K562 (cell line): ENCODE results near the gene GAL3ST3.

ENCODE experiments used
- EGR1 ChIP-seq: fragments of 450-650 bp; conservative IDR thresholded peaks from 2 replicates; pipeline ENCODE4 v1.6.1; 2017; ENCODE audit warnings: mild to moderate bottlenecking
- FOXA3 ChIP-seq, 2 experiments: fragments of 450-650 bp in 1 of 2; sonication (generic) in 1 of 2; formaldehyde crosslinking; IDR thresholded peaks in 1 of 2; conservative IDR thresholded peaks in 1 of 2; 2 replicates each; pipeline versions ENCODE4 v1.4.0 to v1.8.0; 2020 to 2022; ENCODE audit warnings: mild to moderate bottlenecking in 2 of 2, missing genetic modification reagents in 1 of 2
- MTF1 ChIP-seq: fragments of 250-450 bp; sonication (Bioruptor Pico); IDR thresholded peaks from 2 replicates; pipeline ENCODE4 v1.9.0; 2021; ENCODE audit warnings: moderate library complexity, mild to moderate bottlenecking, inconsistent platforms, borderline replicate concordance
- RAD21 ChIP-seq, 2 experiments: fragments of 250-450 bp in 1 of 2; fragments of 450-650 bp in 1 of 2; sonication (Bioruptor Pico) in 1 of 2; formaldehyde crosslinking in 1 of 2; IDR thresholded peaks in 1 of 2; conservative IDR thresholded peaks in 1 of 2; 2 replicates each; pipeline versions ENCODE4 v1.4.0 to v1.8.0; 2020 to 2022; ENCODE audit warnings: mild to moderate bottlenecking in 2 of 2, moderate library complexity in 1 of 2
- RCOR1 ChIP-seq, 2 experiments: IDR thresholded peaks; 2 replicates each; pipeline ENCODE4 v1.6.1; 2012; ENCODE audit warnings: low read depth in 2 of 2, low read length in 2 of 2, borderline replicate concordance in 1 of 2, improper control_type of control experiment in 1 of 2
- TEAD2 ChIP-seq: fragments of 450-650 bp; IDR thresholded peaks from 2 replicates; pipeline ENCODE4 v1.6.1; 2016; ENCODE audit warnings: missing genetic modification characterization, control low read depth, missing compliant biosample characterization
- ZNF121 ChIP-seq: sonication (generic); formaldehyde crosslinking; conservative IDR thresholded peaks from 2 replicates; pipeline ENCODE4 v1.8.0; 2022; ENCODE audit warnings: missing genetic modification reagents

DNA sequence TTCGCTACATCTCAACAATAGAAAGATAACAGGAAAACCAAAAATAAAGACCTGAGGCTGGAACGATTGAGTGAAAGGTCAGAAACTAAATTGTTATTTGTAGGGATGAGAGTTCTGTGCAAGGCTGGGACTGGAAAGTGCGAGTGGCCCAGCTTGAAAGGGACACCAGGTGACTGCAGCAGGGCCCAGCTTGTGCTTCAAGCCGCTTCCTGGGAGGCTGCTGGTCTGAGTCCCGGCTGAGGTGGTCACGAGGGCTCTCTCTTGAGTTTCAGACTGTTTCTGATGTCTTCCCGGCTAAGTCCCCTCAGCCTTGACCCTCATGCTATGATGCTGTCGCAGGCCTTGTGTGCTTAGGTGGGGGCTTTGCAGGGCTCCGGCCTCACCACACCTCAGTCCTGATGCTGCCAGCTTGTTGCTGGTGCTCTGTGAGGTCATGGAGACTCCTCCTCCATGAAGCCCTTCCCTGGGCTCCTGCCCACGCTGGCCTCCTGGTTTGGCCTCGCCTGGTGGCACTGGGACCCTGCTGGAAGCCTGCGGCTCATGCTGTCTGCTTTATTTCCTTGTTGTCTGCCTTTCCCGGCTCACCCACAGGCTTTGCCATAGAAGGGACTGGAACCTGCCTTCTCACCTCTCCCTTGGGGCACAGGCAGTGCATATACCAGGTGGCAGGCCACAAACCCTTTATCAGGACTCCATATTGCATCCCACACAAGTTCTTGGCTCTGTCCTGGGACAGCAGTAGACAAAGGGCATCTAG, 42.6 kb downstream of the GAL3ST3 start:
- TF ChIP-seq ZNF121 (CRISPR knock-in tag) (no peak), MTF1 (CRISPR knock-in tag) (no peak), EGR1 (no peak), RAD21 (CRISPR knock-in tag; conservative IDR thresholded peaks at IDR 0.05 in 1 of 2, IDR thresholded peaks at IDR 0.05 in 1 of 2) (no peak), FOXA3 (CRISPR knock-in tag; conservative IDR thresholded peaks at IDR 0.05 in 1 of 2, IDR thresholded peaks at IDR 0.05 in 1 of 2) (no peak), TEAD2 (tag) (no peak), RCOR1 (IDR thresholded peaks at IDR 0.05; ENCODE audit: borderline replicate concordance in 1 of 2, low read depth in 2 of 2, low read length in 2 of 2) (no peak)
